IPS-15b (cell line): ENCODE measurements around the gene SHISA9.
"Not testable (repeated sequence)": the region's sequence is repeated elsewhere in the genome, so short reads cannot be mapped to it uniquely, and the experiment has no call there.

Experiments used
- H3K27me3 ChIP-seq: one replicate; pipeline ENCODE4 v1.6.1; 2013; ENCODE audit warnings: low read length; ENCODE audit not compliant: control insufficient read depth, insufficient read depth
- H3K36me3 ChIP-seq: one replicate; pipeline ENCODE4 v1.6.1; 2013; ENCODE audit warnings: low read length; ENCODE audit not compliant: control insufficient read depth, insufficient read depth
- H3K4me1 ChIP-seq: one replicate; pipeline ENCODE4 v1.6.1; 2013; ENCODE audit warnings: mild to moderate bottlenecking, low read length; ENCODE audit not compliant: control insufficient read depth, insufficient read depth
- H3K4me3 ChIP-seq: one replicate; pipeline ENCODE4 v1.5.1; 2013; ENCODE audit warnings: low read depth, low read length
- H3K9ac ChIP-seq: one replicate; pipeline ENCODE4 v1.6.1; 2013; ENCODE audit warnings: low read depth, mild to moderate bottlenecking, low read length
- H3K9me3 ChIP-seq: one replicate; pipeline ENCODE4 v1.6.1; 2013; ENCODE audit warnings: mild to moderate bottlenecking, low read length; ENCODE audit not compliant: control insufficient read depth, insufficient read depth

SHISA9 gene

GRCh38 chr16:12901597-12902461 lies at the start of gene SHISA9:
Gene SHISA9 (plus strand): TSS chr16:12901598.
- H3K9ac ChIP-seq = peak within 1 kb of the TSS; percentile 47
- H3K4me3 ChIP-seq = peak within 1 kb of the TSS; percentile 86
- peaks cover 34% of the 10 kb centered on the region for H3K27me3 ChIP-seq
- H3K9me3 ChIP-seq = no peaks in the 10 kb centered on the region
- no peaks in the 10 kb centered on the region for H3K36me3 ChIP-seq
- H3K4me1 ChIP-seq = peaks cover 9% of the 10 kb centered on the region

- H3K36me3 ChIP-seq = no peaks in the 10 kb centered on the region
- H3K9ac ChIP-seq = no peak overlapping the region
- no peaks in the 10 kb centered on the region for H3K4me1 ChIP-seq
- no peaks in the 10 kb centered on the region for H3K27me3 ChIP-seq
- H3K9me3 ChIP-seq = no peaks in the 10 kb centered on the region
- no peak overlapping the region for H3K4me3 ChIP-seq
Observed at GRCh38 chr16:12853972-12854371, 47.4 kb upstream of the SHISA9 start.

- not testable (repeated sequence) for H3K36me3 ChIP-seq, H3K4me3 ChIP-seq, H3K27me3 ChIP-seq, H3K9ac ChIP-seq, H3K9me3 ChIP-seq, H3K4me1 ChIP-seq
Observed at GRCh38 chr16:12857435-12857834, 44.0 kb upstream of the SHISA9 start.

DNA sequence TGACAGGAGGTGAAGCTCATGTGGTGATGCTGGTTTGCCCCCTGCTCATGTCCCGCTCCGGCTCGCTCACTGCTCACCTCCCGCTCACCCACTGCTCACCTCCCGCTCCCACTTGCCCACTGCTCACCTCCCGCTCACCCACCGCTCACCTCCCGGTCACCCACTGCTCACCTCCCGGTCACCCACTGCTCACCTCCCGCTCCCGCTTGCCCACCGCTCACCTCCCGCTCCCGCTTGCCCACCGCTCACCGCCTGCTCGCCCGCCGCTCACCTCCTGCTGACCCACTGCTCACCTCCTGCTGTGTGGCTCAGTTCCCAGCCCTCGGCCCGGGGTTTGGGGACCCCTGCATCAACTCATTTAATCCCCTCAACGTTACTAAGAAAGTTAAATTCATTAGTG lies 39.1 kb upstream of the SHISA9 start:
- peaks cover 3% of the 10 kb centered on the region for H3K4me1 ChIP-seq
- H3K27me3 ChIP-seq = no peaks in the 10 kb centered on the region
- H3K4me3 ChIP-seq = no peak overlapping the region
- no peak overlapping the region for H3K9ac ChIP-seq
- H3K9me3 ChIP-seq = no peaks in the 10 kb centered on the region
- no peaks in the 10 kb centered on the region for H3K36me3 ChIP-seq

DNA sequence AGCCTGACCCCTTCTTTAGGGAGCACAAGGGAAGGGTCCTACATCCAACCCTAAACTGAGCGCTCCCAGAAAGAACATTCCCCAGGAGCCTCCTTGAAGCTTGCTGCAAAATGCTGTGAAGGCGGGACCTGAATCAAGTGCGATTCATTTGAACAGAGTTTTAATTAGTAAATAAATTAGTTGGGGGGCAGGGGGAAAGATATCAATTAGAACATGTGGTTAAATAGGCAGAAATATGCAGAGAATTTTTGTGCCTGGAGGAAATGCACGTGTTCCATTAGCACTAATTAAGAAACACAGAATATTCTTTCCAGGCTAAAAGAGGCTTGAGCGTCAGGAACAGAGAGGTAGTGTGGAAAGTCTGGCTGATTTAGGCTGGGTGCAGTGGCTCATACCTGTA lies 38.5 kb upstream of the SHISA9 start:
- Histone ChIP-seq H3K4me3 (no peak overlapping the region), H3K9me3 (no peaks in the 10 kb centered on the region), H3K36me3 (no peaks in the 10 kb centered on the region), H3K4me1 (peaks cover 3% of the 10 kb centered on the region), H3K27me3 (no peaks in the 10 kb centered on the region), H3K9ac (no peak overlapping the region)

- H3K9me3 ChIP-seq = peaks cover 4% of the 10 kb centered on the region
- H3K4me1 ChIP-seq = no peaks in the 10 kb centered on the region
- H3K4me3 ChIP-seq = no peak overlapping the region
- H3K36me3 ChIP-seq = no peaks in the 10 kb centered on the region
- H3K27me3 ChIP-seq = no peaks in the 10 kb centered on the region
- H3K9ac ChIP-seq = no peak overlapping the region
Observed at GRCh38 chr16:12866981-12867551, 34.3 kb upstream of the SHISA9 start.

GRCh38 chr16:12868169-12868568 lies 33.2 kb upstream of the SHISA9 start:
- H3K9me3 ChIP-seq = peaks cover 4% of the 10 kb centered on the region
- no peaks in the 10 kb centered on the region for H3K27me3 ChIP-seq
- H3K9ac ChIP-seq = no peak overlapping the region
- H3K4me3 ChIP-seq = no peak overlapping the region
- H3K36me3 ChIP-seq = no peaks in the 10 kb centered on the region
- no peaks in the 10 kb centered on the region for H3K4me1 ChIP-seq

DNA sequence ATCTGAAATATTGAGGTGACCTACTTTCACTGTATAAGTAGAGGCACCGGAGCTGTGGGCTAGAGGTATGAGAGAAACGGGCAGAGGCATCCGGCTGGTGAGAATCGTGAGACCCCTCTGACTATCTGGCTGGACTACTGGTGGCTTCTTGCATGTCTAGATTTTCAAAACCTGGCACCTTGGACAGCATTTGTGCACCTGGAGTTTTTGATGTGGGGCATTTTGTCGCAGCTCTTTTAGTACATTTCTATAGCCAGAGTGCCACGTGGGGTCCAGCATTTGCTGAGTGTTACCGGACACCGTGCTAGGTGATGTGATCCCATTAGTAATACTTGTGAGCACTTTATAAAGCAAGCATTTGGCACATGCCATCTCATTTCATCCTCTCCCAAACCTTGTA lies 32.6 kb upstream of the SHISA9 start:
- Histone ChIP-seq H3K36me3 (no peaks in the 10 kb centered on the region), H3K4me1 (no peaks in the 10 kb centered on the region)

DNA sequence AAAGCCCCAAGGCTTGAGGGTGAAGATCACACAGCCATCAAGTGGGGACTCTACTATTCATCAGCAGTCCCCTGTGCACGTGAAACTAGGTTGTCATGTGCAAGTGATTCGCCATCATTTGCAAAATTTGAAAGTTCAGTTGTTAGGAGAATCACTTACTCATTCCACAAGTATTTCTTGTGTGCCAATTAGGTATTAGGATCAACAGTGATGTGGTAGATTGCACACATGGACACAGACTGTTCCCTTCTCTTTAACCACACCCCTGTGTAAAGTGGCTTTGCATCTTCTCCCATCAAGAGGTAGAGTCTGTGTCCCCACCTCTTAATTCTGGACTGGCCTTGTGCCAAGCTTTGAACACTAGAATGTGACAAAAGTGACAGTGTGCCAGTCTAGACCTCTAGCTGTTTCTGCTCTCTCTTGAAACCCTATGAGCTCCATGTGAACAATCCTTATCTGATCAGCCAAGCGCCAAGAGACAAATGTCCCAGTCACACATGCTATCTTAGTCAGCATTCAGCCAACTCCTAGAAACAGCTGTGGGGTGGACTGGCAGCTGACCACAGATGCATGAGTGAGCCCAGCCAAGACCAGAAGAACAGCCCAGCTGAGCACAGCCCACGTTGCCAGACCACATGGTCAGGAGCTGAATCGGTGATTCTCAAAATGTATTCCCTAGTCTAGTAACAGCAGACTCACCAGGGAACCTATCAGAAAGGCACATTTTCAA lies 31.5 kb upstream of the SHISA9 start:
- Histone ChIP-seq H3K27me3 (no peaks in the 10 kb centered on the region), H3K9ac (no peak overlapping the region), H3K36me3 (no peaks in the 10 kb centered on the region), H3K9me3 (peaks cover 4% of the 10 kb centered on the region), H3K4me1 (no peaks in the 10 kb centered on the region), H3K4me3 (no peak overlapping the region)

More for the DNA sequence above, 32.6 kb upstream of the SHISA9 start:
- no peak overlapping the region for H3K9ac ChIP-seq
- H3K4me3 ChIP-seq = no peak overlapping the region
- H3K27me3 ChIP-seq = no peaks in the 10 kb centered on the region
- peaks cover 4% of the 10 kb centered on the region for H3K9me3 ChIP-seq

DNA sequence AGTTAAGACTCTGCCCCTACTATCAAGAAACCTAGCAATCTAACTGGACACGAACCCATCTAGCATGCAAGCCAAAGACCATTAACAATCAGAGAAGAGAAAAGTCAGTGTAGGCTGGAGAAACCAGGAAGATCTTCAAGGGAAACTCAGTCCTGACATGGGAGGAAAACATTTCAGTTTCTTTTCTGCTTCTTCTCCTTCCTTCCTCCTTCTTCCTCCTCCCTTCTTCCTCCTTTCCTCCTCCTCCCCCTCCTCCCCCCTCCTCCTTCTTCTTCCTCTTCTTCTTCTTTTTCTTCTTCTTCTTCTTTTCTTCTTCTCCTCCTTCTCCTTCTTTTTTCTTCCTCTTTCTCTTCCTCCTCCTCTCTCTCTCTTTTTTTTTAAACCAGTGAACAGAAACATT lies 29.6 kb upstream of the SHISA9 start:
- H3K36me3 ChIP-seq = no peaks in the 10 kb centered on the region
- H3K4me3 ChIP-seq = no peak overlapping the region
- peaks cover 4% of the 10 kb centered on the region for H3K9me3 ChIP-seq
- H3K4me1 ChIP-seq = no peaks in the 10 kb centered on the region
- H3K27me3 ChIP-seq = no peaks in the 10 kb centered on the region
- H3K9ac ChIP-seq = no peak overlapping the region

DNA sequence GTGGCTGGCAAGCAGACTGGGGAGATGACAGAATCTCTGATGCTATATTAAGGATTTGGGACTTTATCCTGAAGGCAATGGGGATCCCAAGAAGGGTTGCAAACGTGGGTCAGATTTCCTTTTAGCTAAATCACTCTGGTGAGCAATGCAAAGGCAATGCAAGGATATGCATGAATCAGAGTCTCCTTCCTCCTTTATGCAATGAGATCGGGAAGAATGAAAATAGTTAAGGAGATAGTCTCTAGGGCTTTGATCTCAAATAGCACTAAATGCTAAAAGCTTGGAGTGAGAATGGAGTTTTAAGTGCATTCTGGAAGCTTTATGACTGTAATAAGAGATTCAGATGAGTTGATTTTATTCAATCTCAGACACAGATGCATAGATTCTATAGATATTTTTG lies 27.2 kb upstream of the SHISA9 start:
- H3K36me3 ChIP-seq = no peaks in the 10 kb centered on the region
- no peaks in the 10 kb centered on the region for H3K4me1 ChIP-seq
- H3K4me3 ChIP-seq = no peak overlapping the region
- H3K9ac ChIP-seq = no peak overlapping the region
- H3K9me3 ChIP-seq = peaks cover 4% of the 10 kb centered on the region
- no peaks in the 10 kb centered on the region for H3K27me3 ChIP-seq

DNA sequence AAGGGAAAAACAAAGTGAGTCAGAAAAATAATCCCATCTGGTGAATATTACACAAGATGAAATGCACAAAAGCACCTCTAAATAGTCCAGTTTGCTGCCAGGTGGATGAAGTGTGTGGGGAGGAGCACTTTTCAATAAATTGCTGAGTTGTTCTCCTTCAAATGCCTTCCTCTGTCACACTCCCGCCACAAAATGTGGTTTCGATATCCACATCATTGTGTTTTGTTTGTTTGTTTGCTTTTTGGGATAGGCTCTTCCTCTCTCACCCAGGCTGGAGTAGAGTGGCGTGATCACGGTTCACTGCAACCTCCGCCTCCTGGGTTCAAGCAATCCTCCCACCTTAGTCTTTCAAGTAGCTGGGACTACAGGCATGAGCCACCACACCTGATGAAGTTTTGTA lies 24.6 kb upstream of the SHISA9 start:
- H3K27me3 ChIP-seq = no peaks in the 10 kb centered on the region
- no peak overlapping the region for H3K9ac ChIP-seq
- no peaks in the 10 kb centered on the region for H3K9me3 ChIP-seq
- no peaks in the 10 kb centered on the region for H3K36me3 ChIP-seq
- no peaks in the 10 kb centered on the region for H3K4me1 ChIP-seq
- H3K4me3 ChIP-seq = no peak overlapping the region
